BJ (cell line): ENCODE data around the gene EBNA1BP2. TPM values are rescaled to one million over a fixed set of nuclear protein-coding genes. Genes with fewer than 3 reads are reported as not detected.
"Not testable (repeated sequence)": the region's sequence is repeated elsewhere in the genome, so short reads cannot be mapped to it uniquely, and the experiment has no call there.

Source experiments
- CTCF ChIA-PET: fragments of 350-600 bp; formaldehyde crosslinking; extraction: SDS; loops from one replicate; lab custom pipeline; 2021; ENCODE audit warnings: antibody characterized with exemption, inconsistent platforms; lab: Yijun Ruan, JAX
- POLR2A ChIA-PET: fragments of 300-600 bp; sonication (Branson Sonifier 250); formaldehyde crosslinking; extraction: SDS; loops from one replicate; lab custom pipeline; 2021; ENCODE audit warnings: antibody characterized with exemption; lab: Charles Lee
- DNase-seq: peaks from one replicate; pipeline ENCODE4 v3.0.0-alpha.2; 2011; ENCODE audit warnings: low read depth
- H3K27me3 ChIP-seq: 2 replicates; pipeline ENCODE4 v1.6.0; 2011; ENCODE audit warnings: low read length; ENCODE audit not compliant: control insufficient read depth, insufficient read depth
- H3K36me3 ChIP-seq: 2 replicates; pipeline ENCODE4 v1.5.1; 2011; ENCODE audit warnings: low read length; ENCODE audit not compliant: control insufficient read depth, insufficient read depth
- H3K4me3 ChIP-seq: 2 replicates; pipeline ENCODE4 v1.5.1; 2011; ENCODE audit warnings: low read depth, mild to moderate bottlenecking, control low read depth, low read length
- polyA plus RNA-seq: library from polyadenylated mRNA; depleted of rRNA; stranded (reverse); fragments of >200 nt; gene quantifications from 2 replicates; pipeline ENCODE4 v1.2.3, GENCODE V29; 2011
- TF ChIP-seq, protein P1 (sequence below): IDR thresholded peaks from 2 replicates; pipeline ENCODE4 v1.5.1; 2011; ENCODE audit warnings: low read depth, mild to moderate bottlenecking, control low read depth, inconsistent platforms, low read length, moderate library complexity; ENCODE audit not compliant: insufficient read depth

Gene EBNA1BP2
- polyA plus RNA-seq, 1 experiment, result 70.9 TPM

- ChIA-PET CTCF (interaction anchor here (0.9 to 3.6 kb wide), 3 partner anchors 12 to 315 kb away, joined by 4 to 14 read pairs (median 4); no protein-coding TSS in a partner anchor), POLR2A (no interaction called here)
- Histone ChIP-seq H3K36me3 (no peaks in the 10 kb centered on the region), H3K27me3 (no peaks in the 10 kb centered on the region), H3K4me3 (no peak overlapping the region)
- TF ChIP-seq, protein P1, sequence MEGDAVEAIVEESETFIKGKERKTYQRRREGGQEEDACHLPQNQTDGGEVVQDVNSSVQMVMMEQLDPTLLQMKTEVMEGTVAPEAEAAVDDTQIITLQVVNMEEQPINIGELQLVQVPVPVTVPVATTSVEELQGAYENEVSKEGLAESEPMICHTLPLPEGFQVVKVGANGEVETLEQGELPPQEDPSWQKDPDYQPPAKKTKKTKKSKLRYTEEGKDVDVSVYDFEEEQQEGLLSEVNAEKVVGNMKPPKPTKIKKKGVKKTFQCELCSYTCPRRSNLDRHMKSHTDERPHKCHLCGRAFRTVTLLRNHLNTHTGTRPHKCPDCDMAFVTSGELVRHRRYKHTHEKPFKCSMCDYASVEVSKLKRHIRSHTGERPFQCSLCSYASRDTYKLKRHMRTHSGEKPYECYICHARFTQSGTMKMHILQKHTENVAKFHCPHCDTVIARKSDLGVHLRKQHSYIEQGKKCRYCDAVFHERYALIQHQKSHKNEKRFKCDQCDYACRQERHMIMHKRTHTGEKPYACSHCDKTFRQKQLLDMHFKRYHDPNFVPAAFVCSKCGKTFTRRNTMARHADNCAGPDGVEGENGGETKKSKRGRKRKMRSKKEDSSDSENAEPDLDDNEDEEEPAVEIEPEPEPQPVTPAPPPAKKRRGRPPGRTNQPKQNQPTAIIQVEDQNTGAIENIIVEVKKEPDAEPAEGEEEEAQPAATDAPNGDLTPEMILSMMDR, result no peak
- DNase-seq, result no peak
Measured at GRCh38 chr1:43214501-43215444, 42.7 kb upstream of the EBNA1BP2 start.

DNA sequence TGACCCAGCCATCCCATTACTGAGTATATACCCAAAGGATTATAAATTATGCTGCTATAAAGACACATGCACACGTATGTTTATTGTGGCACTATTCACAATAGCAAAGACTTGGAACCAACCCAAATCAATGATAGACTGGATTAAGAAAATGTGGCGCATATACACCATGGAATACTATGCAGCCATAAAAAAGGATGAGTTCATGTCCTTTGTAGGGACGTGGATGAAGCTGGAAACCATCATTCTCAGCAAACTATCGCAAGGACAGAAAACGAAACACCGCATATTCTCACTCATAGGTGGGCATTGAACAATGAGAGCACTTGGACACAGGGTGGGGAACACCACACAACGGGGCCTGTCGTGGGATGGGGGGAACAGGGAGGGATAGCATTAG, 36.2 kb upstream of the EBNA1BP2 start:
- CTCF ChIA-PET, result interaction anchor here (1.9 to 2.6 kb wide), 2 partner anchors 8 to 19 kb away, joined by 4 to 12 read pairs; no protein-coding TSS in a partner anchor
- H3K27me3 ChIP-seq, H3K4me3 ChIP-seq, H3K36me3 ChIP-seq, DNase-seq, POLR2A ChIA-PET: not testable (repeated sequence)

- peak overlapping the region; percentile 3; the same call in 1 of the 2 replicates for H3K4me3 ChIP-seq
- CTCF ChIA-PET, result interaction anchor here (1.1 to 2.6 kb wide), 3 partner anchors 9 to 134 kb away, joined by 3 to 12 read pairs (median 4); no protein-coding TSS in a partner anchor
Measured at GRCh38 chr1:43207229-43207853, 35.3 kb upstream of the EBNA1BP2 start.

GRCh38 chr1:43206600-43207228, 34.6 kb upstream of the EBNA1BP2 start:
- POLR2A ChIA-PET, result interaction anchor here (0.6 to 1.5 kb wide), 4 partner anchors 14 to 35 kb away, joined by 3 to 5 read pairs (median 3); partner anchors contain the start of genes CFAP57 and EBNA1BP2
- CTCF ChIA-PET, result interaction anchor here (1.1 to 2.6 kb wide), 3 partner anchors 9 to 133 kb away, joined by 3 to 12 read pairs (median 4); no protein-coding TSS in a partner anchor
- TF ChIP-seq, protein P1, result no peak
- DNase-seq, result peak; percentile 97
- no peaks in the 10 kb centered on the region for H3K36me3 ChIP-seq
- peak overlapping the region; percentile 8; the same call in 1 of the 2 replicates for H3K4me3 ChIP-seq
- no peaks in the 10 kb centered on the region for H3K27me3 ChIP-seq

More at GRCh38 chr1:43207229-43207853, 35.3 kb upstream of the EBNA1BP2 start:
- Histone ChIP-seq H3K27me3 (no peaks in the 10 kb centered on the region), H3K36me3 (no peaks in the 10 kb centered on the region)
- no peak for DNase-seq
- POLR2A ChIA-PET, result interaction anchor here (0.6 to 1.5 kb wide), 3 partner anchors 13 to 25 kb away, joined by 3 to 5 read pairs (median 3); no protein-coding TSS in a partner anchor
- TF ChIP-seq, protein P1, result no peak

GRCh38 chr1:43205671-43206070, 33.6 kb upstream of the EBNA1BP2 start:
- no peaks in the 10 kb centered on the region for H3K27me3 ChIP-seq
- H3K36me3 ChIP-seq, result no peaks in the 10 kb centered on the region
- no peak overlapping the region for H3K4me3 ChIP-seq
- CTCF ChIA-PET, result interaction anchor here (1.1 kb wide), 1 partner anchor 428 kb away, joined by 3 read pairs; no protein-coding TSS in a partner anchor
- POLR2A ChIA-PET, result no interaction called here
- TF ChIP-seq, protein P1, result no peak
- no peak for DNase-seq
